Fibroblast of upper back skin (primary cell): ENCODE measurements around the gene VDAC1.

Experiments
- DNase-seq: peaks from one replicate; pipeline ENCODE4 v3.0.0-alpha.2; 2013

VDAC1 gene

GRCh38 chr5:134022333-134022732 lies 17.6 kb upstream of the VDAC1 start:
- no peak for DNase-seq

GRCh38 chr5:134020188-134020587 lies 15.4 kb upstream of the VDAC1 start:
- no peak for DNase-seq

- DNase-seq, result no peak
Observed at GRCh38 chr5:134019636-134020035, 14.9 kb upstream of the VDAC1 start.

DNA sequence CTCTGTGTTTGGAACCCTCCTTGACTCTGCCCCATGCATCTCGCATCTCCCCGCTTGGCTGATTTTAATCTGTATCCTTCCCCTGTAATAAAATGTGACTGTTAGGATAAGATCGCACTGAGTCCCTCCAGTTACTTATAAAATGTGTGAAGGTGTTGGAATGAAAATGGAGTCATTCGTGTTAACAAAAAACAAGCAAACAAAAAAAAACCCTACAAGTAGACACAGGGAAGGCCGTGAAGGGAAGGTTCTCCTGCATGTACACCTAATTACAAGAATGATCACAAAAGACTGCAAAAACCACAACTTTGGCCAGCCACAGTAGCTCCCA lies 14.2 kb upstream of the VDAC1 start:
- no peak for DNase-seq

GRCh38 chr5:134018154-134018985 lies 13.6 kb upstream of the VDAC1 start:
- no peak for DNase-seq

GRCh38 chr5:134008266-134008749 lies 3.5 kb upstream of the VDAC1 start:
- DNase-seq, result no peak

GRCh38 chr5:134007581-134008265 lies 2.9 kb upstream of the VDAC1 start:
- DNase-seq, result peak; percentile 26

DNA sequence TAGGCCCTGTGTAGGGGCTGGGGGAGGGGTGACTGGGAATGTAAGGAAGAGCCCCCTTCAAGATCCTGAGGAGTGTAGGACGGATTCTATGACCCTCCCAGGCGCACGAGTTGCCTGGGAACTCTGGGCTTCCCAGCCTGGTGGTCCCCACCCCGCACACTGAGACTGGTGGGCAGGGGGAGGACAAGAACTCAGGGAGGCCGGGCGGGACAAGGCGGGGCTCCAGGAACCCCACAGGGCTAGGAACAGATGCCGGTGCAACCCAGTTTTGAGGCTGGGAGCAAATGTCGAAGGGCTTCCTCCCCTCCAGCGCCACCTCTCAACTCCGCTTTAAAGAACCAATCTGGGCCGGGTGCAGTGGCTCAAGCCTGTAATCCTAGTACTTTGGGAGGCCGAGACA lies 1.3 kb upstream of the VDAC1 start:
- no peak for DNase-seq

- DNase-seq, result peak; percentile 15
Observed at GRCh38 chr5:134005417-134006061, 764 bp upstream of the VDAC1 start.

- DNase-seq, result peak; percentile 16
Observed at GRCh38 chr5:134003817-134004625, 754 bp downstream of the VDAC1 start.

GRCh38 chr5:134003064-134003816 lies 1.5 kb downstream of the VDAC1 start:
- no peak for DNase-seq

GRCh38 chr5:134001938-134002731 lies 2.6 kb downstream of the VDAC1 start:
- no peak for DNase-seq

- DNase-seq, result no peak
Observed at GRCh38 chr5:134000696-134001453, 3.9 kb downstream of the VDAC1 start.

DNA sequence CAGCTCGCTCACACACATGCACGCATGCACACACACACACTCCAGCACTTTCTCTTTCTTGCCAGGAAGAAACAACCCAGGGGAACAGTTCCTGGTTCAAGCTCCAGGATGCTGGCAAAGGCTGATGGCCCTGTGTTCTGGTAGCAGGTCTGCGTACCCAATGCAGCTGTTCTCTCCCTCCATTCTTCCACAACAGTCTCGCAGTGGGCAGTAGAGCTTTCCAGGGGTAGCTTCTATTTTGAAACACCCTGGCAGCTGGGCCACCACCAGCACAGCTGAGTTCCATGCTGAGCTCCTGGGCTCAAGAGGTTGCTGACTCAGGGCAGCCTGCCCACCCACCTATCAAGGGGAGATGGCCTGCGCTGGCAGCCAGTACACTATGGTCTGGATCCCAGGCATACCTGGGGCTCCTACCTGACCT lies 4.7 kb downstream of the VDAC1 start:
- DNase-seq, result no peak

DNA sequence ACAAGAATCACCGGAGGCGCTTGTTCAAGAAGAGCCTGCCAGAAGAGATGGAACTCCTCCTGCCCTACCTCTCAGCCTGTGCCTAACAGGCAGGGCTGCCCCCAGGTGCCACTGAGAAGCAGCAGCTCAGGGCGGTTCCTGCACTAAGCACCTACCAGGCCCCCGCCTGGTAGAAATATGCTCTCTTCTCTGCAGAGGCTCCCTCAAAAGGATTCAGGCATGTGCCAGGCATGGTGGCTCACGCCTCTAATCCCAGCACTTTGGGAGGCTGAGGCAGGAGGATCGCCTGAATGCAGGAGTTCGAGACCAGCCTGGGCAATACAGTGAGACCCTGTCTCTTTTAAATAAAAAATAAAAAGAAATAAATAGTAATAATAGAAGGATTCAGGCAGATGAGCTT lies 6.0 kb downstream of the VDAC1 start:
- no peak for DNase-seq

DNA sequence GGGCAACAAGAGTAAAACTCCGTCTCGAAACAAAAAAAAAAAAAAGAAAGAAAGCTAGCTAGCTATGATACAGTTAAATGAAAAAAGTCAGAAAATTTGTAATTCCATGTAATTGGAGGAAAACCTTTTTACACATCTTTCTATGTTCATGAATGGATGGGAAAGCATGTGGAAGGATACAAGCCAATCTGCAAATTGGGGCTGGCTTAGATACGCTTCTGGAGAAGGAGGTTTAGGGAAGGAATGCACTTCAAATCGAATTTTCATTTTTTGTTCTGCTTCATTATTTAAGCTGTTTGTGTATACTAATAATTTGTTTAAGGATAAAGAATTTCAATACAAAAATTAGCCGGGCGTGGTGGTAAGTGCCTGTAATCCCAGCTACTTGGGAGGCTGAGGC lies 6.7 kb downstream of the VDAC1 start:
- DNase-seq, result no peak

GRCh38 chr5:133996683-133997252 lies 8.0 kb downstream of the VDAC1 start:
- DNase-seq, result no peak

DNA sequence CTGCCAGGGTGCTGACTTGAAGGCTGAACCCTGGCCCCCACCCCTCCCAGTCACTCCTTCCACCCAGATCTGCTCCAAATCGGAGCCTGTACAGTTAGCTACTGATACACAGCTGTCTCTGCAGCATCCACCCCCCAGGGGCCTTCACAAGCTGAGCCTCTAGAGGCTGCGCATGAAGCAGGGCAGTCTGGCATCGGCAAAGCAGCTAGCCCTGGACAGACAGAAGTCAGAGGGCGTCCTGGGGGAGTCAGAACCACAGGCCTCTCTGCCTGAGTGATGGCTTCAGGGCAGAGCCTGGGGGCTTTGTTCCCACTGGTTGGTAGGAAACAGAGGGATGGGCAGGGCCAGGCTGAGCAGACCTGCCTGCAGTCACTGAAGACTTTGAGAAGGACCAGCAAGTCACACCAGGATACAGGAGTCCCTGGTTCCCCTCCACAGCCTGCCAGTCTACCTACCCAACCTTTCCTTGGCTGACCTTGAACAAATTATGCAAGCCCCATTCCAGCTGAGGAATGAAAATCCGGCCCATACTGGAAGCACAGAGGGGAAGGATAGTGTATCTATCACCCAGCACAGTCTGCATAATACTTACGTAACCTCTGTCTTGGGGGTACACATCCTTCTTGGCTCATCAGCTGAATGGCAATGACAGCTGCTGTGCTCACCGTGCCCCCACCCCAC lies 8.8 kb downstream of the VDAC1 start:
- DNase-seq, result no peak

DNA sequence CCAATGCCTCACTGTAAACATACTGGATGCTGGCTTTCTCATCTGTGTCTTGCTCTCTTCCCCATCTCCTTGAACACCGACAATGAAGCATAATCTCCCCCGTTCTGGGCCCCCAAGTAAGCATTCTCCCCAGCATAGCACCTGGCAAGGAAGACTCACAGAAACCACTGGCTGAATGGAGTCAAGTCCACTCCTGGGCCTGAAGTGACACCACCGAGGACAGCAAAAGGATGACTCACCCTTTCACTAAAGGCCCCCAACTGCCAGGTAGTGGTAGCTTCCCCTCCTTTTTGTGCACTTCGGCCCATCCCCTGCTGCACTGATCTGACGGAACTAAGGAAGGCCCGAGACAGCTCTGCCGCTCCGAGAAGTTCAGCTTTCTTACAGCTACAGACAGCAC lies 9.4 kb downstream of the VDAC1 start:
- no peak for DNase-seq

- DNase-seq, result no peak
Observed at GRCh38 chr5:133994990-133995333, 9.8 kb downstream of the VDAC1 start.
